Keratinocyte (primary cell): ENCODE results near the gene PTPN13.

Experiments used
- EZH2 ChIP-seq: IDR thresholded peaks from one replicate; pipeline ENCODE4 v1.6.1; 2012; ENCODE audit warnings: inconsistent platforms, mild to moderate bottlenecking, low read length, moderate library complexity
- TF ChIP-seq, protein P1 (sequence below), 3 experiments: IDR thresholded peaks in 1 of 3; conservative IDR thresholded peaks in 1 of 3; optimal IDR thresholded peaks in 1 of 3; 2 replicates in 2 of 3; 3 replicates in 1 of 3; pipeline versions ENCODE3 to v1.5.1; 2011; ENCODE audit warnings: low read length in 3 of 3, mild to moderate bottlenecking in 3 of 3, moderate library complexity in 2 of 3, control low read depth in 1 of 3, inconsistent platforms in 1 of 3; ENCODE audit not compliant: insufficient read depth in 2 of 3; ENCODE audit errors: extremely low read depth in 1 of 3

GRCh38 chr4:86840858-86841257, 246.7 kb downstream of the PTPN13 start:
- TF ChIP-seq, protein P1, sequence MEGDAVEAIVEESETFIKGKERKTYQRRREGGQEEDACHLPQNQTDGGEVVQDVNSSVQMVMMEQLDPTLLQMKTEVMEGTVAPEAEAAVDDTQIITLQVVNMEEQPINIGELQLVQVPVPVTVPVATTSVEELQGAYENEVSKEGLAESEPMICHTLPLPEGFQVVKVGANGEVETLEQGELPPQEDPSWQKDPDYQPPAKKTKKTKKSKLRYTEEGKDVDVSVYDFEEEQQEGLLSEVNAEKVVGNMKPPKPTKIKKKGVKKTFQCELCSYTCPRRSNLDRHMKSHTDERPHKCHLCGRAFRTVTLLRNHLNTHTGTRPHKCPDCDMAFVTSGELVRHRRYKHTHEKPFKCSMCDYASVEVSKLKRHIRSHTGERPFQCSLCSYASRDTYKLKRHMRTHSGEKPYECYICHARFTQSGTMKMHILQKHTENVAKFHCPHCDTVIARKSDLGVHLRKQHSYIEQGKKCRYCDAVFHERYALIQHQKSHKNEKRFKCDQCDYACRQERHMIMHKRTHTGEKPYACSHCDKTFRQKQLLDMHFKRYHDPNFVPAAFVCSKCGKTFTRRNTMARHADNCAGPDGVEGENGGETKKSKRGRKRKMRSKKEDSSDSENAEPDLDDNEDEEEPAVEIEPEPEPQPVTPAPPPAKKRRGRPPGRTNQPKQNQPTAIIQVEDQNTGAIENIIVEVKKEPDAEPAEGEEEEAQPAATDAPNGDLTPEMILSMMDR (optimal IDR thresholded peaks at IDR 0.05 in 1 of 3, IDR thresholded peaks at IDR 0.05 in 1 of 3, conservative IDR thresholded peaks at IDR 0.05 in 1 of 3; ENCODE audit: extremely low read depth in 1 of 3, insufficient read depth in 2 of 3, low read length in 3 of 3): no peak
- TF ChIP-seq EZH2: no peak
